K562 (cell line): Measurements from ENCODE around the gene MEX3D. TPM values are rescaled to one million over a fixed set of nuclear protein-coding genes. Genes with fewer than 3 reads are reported as not detected.
A peak's percentile ranks its signal among the peaks of the same experiment; 100 is the strongest.

Experiments
- ATAC-seq: fragments of 200-7000 bp; cut with Tn5 transposase; 3 replicates; pipeline ENCODE4 v1.9.1; 2020; ENCODE audit warnings: moderate library complexity
- BruUV-seq: library from RNA; stranded (reverse); fragments of 400-500 nt; replicated peaks from 2 replicates; lab custom pipeline; 2021; lab: Mats Ljungman, UMichigan
- CTCF ChIA-PET: fragments of 300-600 bp; formaldehyde crosslinking; extraction: SDS; loops from one replicate; lab custom pipeline; 2021; ENCODE audit warnings: low intra/inter-chr PET ratio; lab: Yijun Ruan, JAX
- POLR2A ChIA-PET: fragments of 300-600, 350-650 bp; sonication (Branson Sonifier 250); formaldehyde crosslinking; extraction: SDS; loops from one replicate; lab custom pipeline; 2021; ENCODE audit warnings: antibody characterized with exemption, inconsistent platforms; lab: Yijun Ruan, JAX
- DNase-seq, 4 experiments: peaks; one replicate each; pipeline versions ENCODE4 v3.0.0 to v3.0.0-alpha.2; 2011 to 2018; ENCODE audit warnings: low spot score in 3 of 4, mixed read lengths in 3 of 4; ENCODE audit errors: extremely low read depth in 1 of 4
- FAIRE-seq: peaks from 2 replicates; lab custom pipeline; 2011; peaks lifted over from hg19 to GRCh38; lab: Jason Lieb, UNC
- H2AFZ ChIP-seq: 2 replicates; pipeline ENCODE4 v1.6.0; 2011; ENCODE audit warnings: low read depth, low read length, control low read depth, inconsistent platforms
- H3K27ac ChIP-seq: fragments of 200-600 bp; 3 replicates; pipeline ENCODE4 v1.8.0; 2011; ENCODE audit warnings: low read depth, mild to moderate bottlenecking, control low read depth, inconsistent platforms, low read length, moderate library complexity, mixed read lengths; ENCODE audit errors: extremely low read depth
- H3K27me3 ChIP-seq, 2 experiments: fragments of 300-600 bp in 1 of 2; 2 replicates in 1 of 2; 3 replicates in 1 of 2; pipeline versions ENCODE4 v1.6.0 to v1.8.0; 2011; ENCODE audit warnings: inconsistent platforms in 2 of 2, low read length in 2 of 2, mild to moderate bottlenecking in 1 of 2, mixed read lengths in 1 of 2, moderate library complexity in 1 of 2; ENCODE audit not compliant: control insufficient read depth in 2 of 2, insufficient read depth in 2 of 2
- H3K36me3 ChIP-seq: fragments of 300-600 bp; 3 replicates; pipeline ENCODE4 v1.8.0; 2011; ENCODE audit warnings: mild to moderate bottlenecking, low read length, inconsistent platforms; ENCODE audit not compliant: control insufficient read depth, insufficient read depth
- H3K4me1 ChIP-seq, 2 experiments: fragments of 200-600 bp in 1 of 2; replicated peaks in 1 of 2; 2 replicates in 1 of 2; 3 replicates in 1 of 2; pipeline versions ENCODE4 v1.5.1 to v1.8.0; 2011; ENCODE audit warnings: inconsistent platforms in 2 of 2, low read length in 2 of 2, mild to moderate bottlenecking in 1 of 2, mixed read lengths in 1 of 2, moderate library complexity in 1 of 2; ENCODE audit not compliant: control insufficient read depth in 2 of 2, insufficient read depth in 2 of 2
- H3K4me2 ChIP-seq: 2 replicates; pipeline ENCODE4 v1.6.1; 2011; ENCODE audit warnings: low read length, control low read depth, inconsistent platforms, mixed read lengths; ENCODE audit not compliant: insufficient read depth
- H3K4me3 ChIP-seq: fragments of 200-600 bp; sonication (generic), shearing (Covaris generic); 2 replicates; pipeline ENCODE4 v1.5.1; 2016; ENCODE audit warnings: control low read depth, inconsistent platforms
- H3K79me2 ChIP-seq: fragments of 200-600 bp; 3 replicates; pipeline ENCODE4 v1.8.0; 2011; ENCODE audit warnings: low read length, inconsistent platforms; ENCODE audit not compliant: control insufficient read depth, insufficient read depth
- H3K9ac ChIP-seq, 2 experiments: 2 replicates each; pipeline versions ENCODE4 v1.6.0 to v1.6.1; 2011; ENCODE audit warnings: low read depth in 2 of 2, low read length in 2 of 2, control low read depth in 1 of 2, inconsistent platforms in 1 of 2, mild to moderate bottlenecking in 1 of 2, mixed read lengths in 1 of 2; ENCODE audit not compliant: insufficient read depth in 1 of 2
- H3K9me1 ChIP-seq: one replicate; pipeline ENCODE4 v1.6.0; 2011; ENCODE audit warnings: inconsistent platforms, mild to moderate bottlenecking, low read length, moderate library complexity; ENCODE audit not compliant: control insufficient read depth, insufficient read depth
- H3K9me3 ChIP-seq: replicated peaks from 2 replicates; pipeline ENCODE4 v1.5.1; 2011; ENCODE audit warnings: low read depth, low read length, inconsistent platforms; ENCODE audit not compliant: control insufficient read depth, insufficient read depth
- H4K20me1 ChIP-seq: replicated peaks from 2 replicates; pipeline ENCODE4 v1.6.1; 2011; ENCODE audit warnings: low read length, inconsistent platforms, mixed read lengths; ENCODE audit not compliant: control insufficient read depth, insufficient read depth
- DIDO1 ChIP-seq: fragments of 450-650 bp; IDR thresholded peaks from 2 replicates; pipeline ENCODE4 v1.6.1; 2016; ENCODE audit warnings: low read depth, missing biosample characterization, missing genetic modification characterization
- ELF1 ChIP-seq: fragments of 200-800 bp; sonication (Bioruptor generic); IDR thresholded peaks from 2 replicates; pipeline ENCODE4 v1.6.1; 2016; ENCODE audit warnings: missing genetic modification characterization, missing compliant biosample characterization
- ERF ChIP-seq: fragments of 450-650 bp; formaldehyde crosslinking; IDR thresholded peaks from 2 replicates; pipeline ENCODE4 v1.4.0; 2020; ENCODE audit warnings: mild to moderate bottlenecking, mixed read lengths
- FOS ChIP-seq: IDR thresholded peaks from 3 replicates; pipeline ENCODE4 v1.6.1; 2011; ENCODE audit not compliant: insufficient read length; ENCODE audit errors: extremely low read depth
- GABPA ChIP-seq: fragments of 200-800 bp; sonication (Bioruptor generic); conservative IDR thresholded peaks from 2 replicates; pipeline ENCODE4 v1.6.1; 2016; ENCODE audit warnings: low read depth, missing genetic modification characterization, missing compliant biosample characterization
- MAFG ChIP-seq: fragments of 450-650 bp; conservative IDR thresholded peaks from 2 replicates; pipeline ENCODE4 v1.6.1; 2016; ENCODE audit warnings: missing genetic modification characterization, missing compliant biosample characterization
- NR2C2 ChIP-seq, 2 experiments: fragments of 200-800 bp in 1 of 2; sonication (Bioruptor generic) in 1 of 2; sonication (generic) in 1 of 2; formaldehyde crosslinking in 1 of 2; IDR thresholded peaks; 2 replicates each; pipeline versions ENCODE4 v1.6.1 to v1.8.0; 2016 to 2022; ENCODE audit warnings: mild to moderate bottlenecking in 1 of 2, missing compliant biosample characterization in 1 of 2, missing genetic modification characterization in 1 of 2, missing genetic modification reagents in 1 of 2
- RNF2 ChIP-seq: sonication (generic); IDR thresholded peaks from 2 replicates; pipeline ENCODE4 v1.6.1; 2016
- SMAD2 ChIP-seq: fragments of 150-350 bp; IDR thresholded peaks from 2 replicates; pipeline ENCODE4 v1.6.1; 2014; ENCODE audit warnings: low read depth, mild to moderate bottlenecking, low read length
- STAT5A ChIP-seq: IDR thresholded peaks from 2 replicates; pipeline ENCODE4 v1.6.1; 2012; ENCODE audit warnings: low read length, inconsistent platforms, borderline replicate concordance
- TEAD2 ChIP-seq: fragments of 450-650 bp; IDR thresholded peaks from 2 replicates; pipeline ENCODE4 v1.6.1; 2016; ENCODE audit warnings: missing genetic modification characterization, control low read depth, missing compliant biosample characterization
- TRIM25 ChIP-seq: fragments of 450-650 bp; IDR thresholded peaks from 2 replicates; pipeline ENCODE4 v1.7.0; 2016; ENCODE audit warnings: borderline replicate concordance
- ZFX ChIP-seq: sonication (generic); formaldehyde crosslinking; IDR thresholded peaks from 2 replicates; pipeline ENCODE4 v1.8.0; 2022; ENCODE audit warnings: mild to moderate bottlenecking, missing genetic modification reagents, moderate library complexity
- ZNF140 ChIP-seq: fragments of 250-450 bp; sonication (Bioruptor Pico); IDR thresholded peaks from 2 replicates; pipeline ENCODE4 v1.8.0; 2021; ENCODE audit warnings: moderate library complexity, mild to moderate bottlenecking, inconsistent platforms
- ZNF3 ChIP-seq: fragments of 250-450 bp; sonication (Bioruptor Pico); IDR thresholded peaks from 2 replicates; pipeline ENCODE4 v1.5.0; 2021; ENCODE audit warnings: mild to moderate bottlenecking, moderate library complexity
- ZNF316 ChIP-seq: fragments of 450-650 bp; IDR thresholded peaks from 2 replicates; pipeline ENCODE4 v1.6.1; 2016
- WGBS: fragments of 100-300 bp; shearing (Covaris generic); methylation state at CpG from one replicate; pipeline ENCODE4 v1.1.6; 2016; ENCODE audit warnings: low coverage, mixed read lengths; ENCODE audit not compliant: insufficient coverage; ENCODE audit errors: missing lambda C conversion rate; 5-methylcytosine and 5-hydroxymethylcytosine counted together
- in situ Hi-C: fragments of 300-500 bp; cut with MboI; formaldehyde crosslinking; loops from 4 replicates; pipeline ENCODE4 v1.15.0; 2018; ENCODE audit warnings: inconsistent platforms, mixed read lengths
- intact Hi-C: fragments of 100-400 bp; cut with micrococcal nuclease; formaldehyde crosslinking; loops from 2 replicates; pipeline ENCODE4 v1.14.2; 2022
- polyA plus RNA-seq, 8 experiments: library from polyadenylated mRNA; depleted of rRNA in 4 of 8; stranded (reverse) in 5 of 8; unstranded in 3 of 8; fragments of >200 nt; fragmentation: Nextera tagmentation in 2 of 8; fragmentation: Illumina TruSeq in 1 of 8; extraction: Ambion mirVana in 2 of 8; extraction: Trizol in 1 of 8; gene quantifications; 2 replicates each; pipeline versions ENCODE4 v1.2.1 to v1.2.3, GENCODE V29; 2011 to 2014; ENCODE audit warnings: inconsistent platforms in 1 of 8, missing spikeins in 1 of 8
- total RNA-seq, 7 experiments: library from RNA; depleted of rRNA in 6 of 7; stranded (reverse); fragments of >200 nt in 6 of 7; fragmentation: Illumina TruSeq in 2 of 7; extraction: Trizol in 2 of 7; gene quantifications; 2 replicates each; pipeline versions ENCODE4 v1.2.1 to v1.2.3, GENCODE V29; 2011 to 2021; ENCODE audit warnings: low replicate concordance in 1 of 7

Gene MEX3D
- total and polyA plus RNA-seq, 9 of the 15 experiments (the other 6 are each of a cell fraction or from before 2014, with no cell fraction given): 1.7 to 39.3 (median 5.7) TPM

- Histone ChIP-seq H3K79me2 (no peaks in the 10 kb centered on the region), H3K27ac (no peak overlapping the region), H3K4me1 (peaks cover 3 to 50% of the 10 kb centered on the region in 2 experiments; a peak in 3 of 5 replicates), H3K9me3 (no peaks in the 10 kb centered on the region; the same call in 1 of the 2 replicates), H2AFZ (no peak overlapping the region), H3K4me3 (no peak overlapping the region), H3K36me3 (no peaks in the 10 kb centered on the region), H4K20me1 (peaks cover 11% of the 10 kb centered on the region), H3K27me3 (peaks cover 11 to 28% of the 10 kb centered on the region in 2 experiments; a peak in 4 of 5 replicates), H3K9ac (no peak overlapping the region), H3K9me1 (no peaks in the 10 kb centered on the region), H3K4me2 (no peak overlapping the region)
- ATAC-seq (no peak), DNase-seq (no peak), FAIRE-seq (no peak)
- intact Hi-C loops: no loop called here
- WGBS: 68% methylated on average over 9 of the region's 14 CpGs
- in situ Hi-C loops: no loop called here
- CTCF ChIA-PET: no interaction called here
- BruUV-seq: no TSS peak
- no peak for TF ChIP-seq RNF2
- TF ChIP-seq GABPA (tag): no peak
- no peak for TF ChIP-seq ZNF3 (CRISPR knock-in tag)
- POLR2A ChIA-PET: interaction anchor here (0.6 to 0.8 kb wide), 3 partner anchors 20 to 248 kb away, joined by 3 read pairs; no protein-coding TSS in a partner anchor
Observed at GRCh38 chr19:1521636-1522035, 46.5 kb downstream of the MEX3D start.

GRCh38 chr19:1520203-1520780 is 47.8 kb downstream of the MEX3D start:
- DNase-seq: no peak
- Histone ChIP-seq H2AFZ (no peak overlapping the region), H3K4me3 (no peak overlapping the region), H3K9ac (peak overlapping the region in 1 of 2 experiments; percentile 52; a peak in 1 of 4 replicates), H3K9me1 (no peaks in the 10 kb centered on the region), H3K27ac (no peak overlapping the region), H3K79me2 (no peaks in the 10 kb centered on the region), H3K36me3 (no peaks in the 10 kb centered on the region), H4K20me1 (peaks cover 11% of the 10 kb centered on the region), H3K27me3 (peaks cover 11 to 19% of the 10 kb centered on the region in 2 experiments; a peak in 4 of 5 replicates), H3K9me3 (peaks cover 3% of the 10 kb centered on the region), H3K4me1 (peaks cover 3 to 43% of the 10 kb centered on the region in 2 experiments; a peak in 3 of 5 replicates), H3K4me2 (no peak overlapping the region)
- WGBS: 16% methylated on average over 17 of the region's 17 CpGs
- no peak for FAIRE-seq
- POLR2A ChIA-PET: interaction anchor here (0.5 to 1.0 kb wide), 2 partner anchors 9 to 582 kb away, joined by 3 to 4 read pairs; no protein-coding TSS in a partner anchor
- ATAC-seq: no peak
- in situ Hi-C loops: no loop called here
- intact Hi-C loops: no loop called here
- no TSS peak for BruUV-seq
- CTCF ChIA-PET: no interaction called here
- TF ChIP-seq ZFX: no peak
- no peak for TF ChIP-seq ELF1
- no peak for TF ChIP-seq STAT5A
- peak; percentile 82 for TF ChIP-seq ZNF316
- no peak for TF ChIP-seq ERF (CRISPR knock-in tag)
- TF ChIP-seq SMAD2: no peak
- TF ChIP-seq TRIM25: no peak
- TF ChIP-seq DIDO1: no peak
- TF ChIP-seq FOS: no peak
- TF ChIP-seq ZNF140 (CRISPR knock-in tag): no peak
- peak; percentile 62 for TF ChIP-seq MAFG (tag)
- no peak for TF ChIP-seq TEAD2 (tag)
- no peak for TF ChIP-seq NR2C2 (CRISPR knock-in tag; IDR thresholded peaks at IDR 0.05)
- TF ChIP-seq NR2C2 (tag; IDR thresholded peaks at IDR 0.05): no peak
